HepG2 (cell line): ENCODE data around the gene PDE4D. TPM values are rescaled to one million over a fixed set of nuclear protein-coding genes. Genes with fewer than 3 reads are reported as not detected.

Experiments used
- ATAD3A ChIP-seq: sonication (generic); formaldehyde crosslinking; IDR thresholded peaks from 2 replicates; pipeline ENCODE4 v1.4.0; 2020; ENCODE audit warnings: missing genetic modification reagents
- BCL6 ChIP-seq: IDR thresholded peaks from 2 replicates; pipeline ENCODE4 v1.6.1; 2016; ENCODE audit warnings: missing genetic modification reagents, missing compliant biosample characterization
- KDM5B ChIP-seq: sonication (generic); formaldehyde crosslinking; IDR thresholded peaks from 2 replicates; pipeline ENCODE4 v1.4.0; 2020; ENCODE audit warnings: missing genetic modification reagents, mild to moderate bottlenecking, borderline replicate concordance
- MYPOP ChIP-seq: sonication (generic); formaldehyde crosslinking; IDR thresholded peaks from 2 replicates; pipeline ENCODE4 v1.8.1; 2023; ENCODE audit warnings: mild to moderate bottlenecking, moderate library complexity, missing genetic modification reagents
- PHF8 ChIP-seq: sonication (generic); formaldehyde crosslinking; IDR thresholded peaks from 2 replicates; pipeline ENCODE4 v1.5.0; 2020; ENCODE audit warnings: missing genetic modification reagents
- PITX1 ChIP-seq: sonication (generic); formaldehyde crosslinking; IDR thresholded peaks from 2 replicates; pipeline ENCODE4 v1.5.1; 2020; ENCODE audit warnings: mild to moderate bottlenecking, missing genetic modification reagents
- SP140L ChIP-seq: sonication (generic); formaldehyde crosslinking; IDR thresholded peaks from 2 replicates; pipeline ENCODE4 v1.4.0; 2020; ENCODE audit warnings: missing genetic modification reagents, borderline replicate concordance
- ZIK1 ChIP-seq: sonication (generic); formaldehyde crosslinking; IDR thresholded peaks from 2 replicates; pipeline ENCODE4 v1.5.0; 2020; ENCODE audit warnings: mild to moderate bottlenecking, low read depth, missing genetic modification reagents, borderline replicate concordance
- ZNF318 ChIP-seq: sonication (generic); formaldehyde crosslinking; IDR thresholded peaks from 2 replicates; pipeline ENCODE4 v1.4.0; 2020; ENCODE audit warnings: mild to moderate bottlenecking, missing genetic modification reagents
- ZNF660 ChIP-seq: sonication (generic); formaldehyde crosslinking; IDR thresholded peaks from 2 replicates; pipeline ENCODE4 v1.5.1; 2020; ENCODE audit warnings: mild to moderate bottlenecking, low read depth, missing genetic modification reagents, borderline replicate concordance
- ZNF678 ChIP-seq: sonication (generic); formaldehyde crosslinking; IDR thresholded peaks from 2 replicates; pipeline ENCODE4 v1.4.0; 2020; ENCODE audit warnings: mild to moderate bottlenecking, missing genetic modification reagents
- ZNF747 ChIP-seq: sonication (generic); formaldehyde crosslinking; IDR thresholded peaks from 2 replicates; pipeline ENCODE4 v1.8.1; 2023; ENCODE audit warnings: missing genetic modification reagents, mild to moderate bottlenecking, borderline replicate concordance
- ZNF768 ChIP-seq: sonication (generic); formaldehyde crosslinking; IDR thresholded peaks from 2 replicates; pipeline ENCODE4 v1.4.0; 2020; ENCODE audit warnings: missing genetic modification reagents
- ZNF772 ChIP-seq: sonication (generic); formaldehyde crosslinking; IDR thresholded peaks from 2 replicates; pipeline ENCODE4 v1.5.0; 2020; ENCODE audit warnings: mild to moderate bottlenecking, missing genetic modification reagents
- polyA plus RNA-seq, 8 experiments: library from polyadenylated mRNA; depleted of rRNA in 3 of 8; stranded (reverse) in 7 of 8; unstranded in 1 of 8; fragments of >200 nt; fragmentation: Illumina TruSeq in 4 of 8; extraction: Trizol in 4 of 8; gene quantifications; 2 replicates each; pipeline versions ENCODE4 v1.2.1 to v1.2.3, GENCODE V29; 2011 to 2016; ENCODE audit warnings: low read depth in 4 of 8, missing spikeins in 1 of 8, mixed read lengths in 1 of 8; ENCODE audit not compliant: insufficient read depth in 1 of 8
- total RNA-seq, 5 experiments: library from RNA; depleted of rRNA; stranded (reverse); fragments of >200 nt; fragmentation: Illumina TruSeq; extraction: Trizol; gene quantifications; 2 replicates each; pipeline ENCODE4 v1.2.3, GENCODE V29; 2016; ENCODE audit warnings: low read depth in 1 of 5
- TF ChIP-seq, protein P1 (sequence below): sonication (generic); formaldehyde crosslinking; IDR thresholded peaks from 2 replicates; pipeline ENCODE4 v1.4.0; 2020; ENCODE audit warnings: mild to moderate bottlenecking, missing genetic modification reagents

Gene PDE4D
- total and polyA plus RNA-seq, 2 of the 13 experiments (the other 11 are each of a cell fraction or from before 2014, with no cell fraction given) = 7.0 to 12.2 TPM

GRCh38 chr5:59038798-59039295 lies 854.7 kb downstream of the PDE4D start (continued):
- TF ChIP-seq ZNF318 (CRISPR knock-in tag) = no peak
- peak; percentile 35 for TF ChIP-seq KDM5B (CRISPR knock-in tag)
- TF ChIP-seq ZNF747 (CRISPR knock-in tag) = no peak
- 0 out of 2 replicates have a peak, but pooled peaks have one; percentile 51 for TF ChIP-seq ZNF768
- TF ChIP-seq MYPOP (CRISPR knock-in tag) = 0 out of 2 replicates have a peak, but pooled peaks have one; percentile 34
- 0 out of 2 replicates have a peak, but pooled peaks have one; percentile 5 for TF ChIP-seq BCL6 (CRISPR knock-in tag)
- no peak for TF ChIP-seq ATAD3A (CRISPR knock-in tag)
- TF ChIP-seq ZNF678 (CRISPR knock-in tag) = no peak
- no peak for TF ChIP-seq ZNF660 (CRISPR knock-in tag)
- TF ChIP-seq, protein P1, sequence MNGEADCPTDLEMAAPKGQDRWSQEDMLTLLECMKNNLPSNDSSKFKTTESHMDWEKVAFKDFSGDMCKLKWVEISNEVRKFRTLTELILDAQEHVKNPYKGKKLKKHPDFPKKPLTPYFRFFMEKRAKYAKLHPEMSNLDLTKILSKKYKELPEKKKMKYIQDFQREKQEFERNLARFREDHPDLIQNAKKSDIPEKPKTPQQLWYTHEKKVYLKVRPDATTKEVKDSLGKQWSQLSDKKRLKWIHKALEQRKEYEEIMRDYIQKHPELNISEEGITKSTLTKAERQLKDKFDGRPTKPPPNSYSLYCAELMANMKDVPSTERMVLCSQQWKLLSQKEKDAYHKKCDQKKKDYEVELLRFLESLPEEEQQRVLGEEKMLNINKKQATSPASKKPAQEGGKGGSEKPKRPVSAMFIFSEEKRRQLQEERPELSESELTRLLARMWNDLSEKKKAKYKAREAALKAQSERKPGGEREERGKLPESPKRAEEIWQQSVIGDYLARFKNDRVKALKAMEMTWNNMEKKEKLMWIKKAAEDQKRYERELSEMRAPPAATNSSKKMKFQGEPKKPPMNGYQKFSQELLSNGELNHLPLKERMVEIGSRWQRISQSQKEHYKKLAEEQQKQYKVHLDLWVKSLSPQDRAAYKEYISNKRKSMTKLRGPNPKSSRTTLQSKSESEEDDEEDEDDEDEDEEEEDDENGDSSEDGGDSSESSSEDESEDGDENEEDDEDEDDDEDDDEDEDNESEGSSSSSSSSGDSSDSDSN (CRISPR knock-in tag) = no peak
- peak; percentile 10; the same call in 1 of the 2 replicates for TF ChIP-seq ZNF772 (CRISPR knock-in tag)
- peak; percentile 59 for TF ChIP-seq PHF8 (CRISPR knock-in tag)
- no peak for TF ChIP-seq SP140L
- TF ChIP-seq ZIK1 (CRISPR knock-in tag) = no peak
- TF ChIP-seq PITX1 = no peak
